Transverse colon (tissue), 4 donors: ENCODE results near the gene FBF1. TPM values are rescaled to one million over a fixed set of nuclear protein-coding genes. Genes with fewer than 3 reads are reported as not detected.

Experiments
- DNase-seq: peaks from one replicate; pipeline ENCODE4 v3.0.0-alpha.2; 2019
- H3K27ac ChIP-seq, 4 donors: fragments of 200-600 bp; sonication (generic); 2 replicates each; pipeline ENCODE4 v1.5.1; 2016 to 2018; ENCODE audit warnings: inconsistent platforms in 4 of 4
- H3K27me3 ChIP-seq: fragments of 200-600 bp; sonication (generic); 2 replicates; pipeline ENCODE4 v1.5.1; 2017; ENCODE audit warnings: inconsistent platforms
- H3K36me3 ChIP-seq, 4 donors: fragments of 200-600 bp; sonication (generic); 2 replicates each; pipeline ENCODE4 v1.5.1; 2017 to 2019; ENCODE audit warnings: inconsistent platforms in 4 of 4
- H3K4me1 ChIP-seq, 4 donors: fragments of 200-600 bp; sonication (generic); 2 replicates each; pipeline ENCODE4 v1.5.1; 2017 to 2020; ENCODE audit warnings: inconsistent platforms in 4 of 4
- H3K4me3 ChIP-seq, 4 donors: fragments of 200-600 bp; sonication (generic); 1 replicate in 1 of 4; 2 replicates in 3 of 4; pipeline versions ENCODE4 v1.5.1 to v1.6.1; 2017 to 2019; ENCODE audit warnings: inconsistent platforms in 4 of 4
- H3K9me3 ChIP-seq, 2 donors: fragments of 200-600 bp; sonication (generic); 2 replicates each; pipeline ENCODE4 v1.5.1; 2017 to 2019; ENCODE audit warnings: inconsistent platforms in 2 of 2
- CTCF ChIP-seq, 5 experiments: fragments of 200-600 bp in 3 of 5; fragments of 450-650 bp in 2 of 5; sonication (generic) in 3 of 5; IDR thresholded peaks; 1 replicate in 2 of 5; 2 replicates in 3 of 5; pipeline ENCODE4 v1.5.1; 2016 to 2017; ENCODE audit warnings: antibody characterized with exemption in 5 of 5, inconsistent platforms in 3 of 5, mild to moderate bottlenecking in 2 of 5, moderate library complexity in 1 of 5
- EP300 ChIP-seq: sonication (generic); formaldehyde crosslinking; IDR thresholded peaks from one replicate; pipeline ENCODE4 v1.6.1; 2017; ENCODE audit warnings: antibody characterized with exemption, low read depth
- POLR2A ChIP-seq: fragments of 450-650 bp; IDR thresholded peaks from one replicate; pipeline ENCODE4 v1.6.1; 2016; ENCODE audit warnings: antibody characterized with exemption, mild to moderate bottlenecking, moderate library complexity
- POLR2AphosphoS5 ChIP-seq, 3 donors: sonication (generic); formaldehyde crosslinking; IDR thresholded peaks; one replicate each; pipeline ENCODE4 v1.6.1; 2016; ENCODE audit warnings: antibody characterized with exemption in 3 of 3
- WGBS, 2 donors: methylation state at CpG; one replicate each; pipeline ENCODE4 v1.1.5; 2018; ENCODE audit warnings: low coverage in 1 of 2; 5-methylcytosine and 5-hydroxymethylcytosine counted together
- in situ Hi-C, 4 donors: fragments of 200-750 bp; cut with MboI; loops; one replicate each; pipeline versions ENCODE4 v1.15.0 to v1.15.1; 2017; ENCODE audit warnings: low sequenced_read_pairs in 3 of 4, low pct_ligation_motif_present in 1 of 4, low pct_unique_long_range_greater_than_20kb in 1 of 4
- intact Hi-C: fragments of 100-400 bp; cut with DNase I; formaldehyde crosslinking; loops from one replicate; pipeline ENCODE4 v1.15.1; 2023; ENCODE audit warnings: low total_unique reads
- total RNA-seq, 4 donors: library from RNA; depleted of rRNA; stranded (reverse); fragments of >200 nt; gene quantifications; one replicate each; pipeline ENCODE4 v1.1.0, GENCODE V29; 2016

The FBF1 gene
- total RNA-seq, 4 donors from 2014 or later: 2.9 to 29.9 (median 7.9) TPM

DNA sequence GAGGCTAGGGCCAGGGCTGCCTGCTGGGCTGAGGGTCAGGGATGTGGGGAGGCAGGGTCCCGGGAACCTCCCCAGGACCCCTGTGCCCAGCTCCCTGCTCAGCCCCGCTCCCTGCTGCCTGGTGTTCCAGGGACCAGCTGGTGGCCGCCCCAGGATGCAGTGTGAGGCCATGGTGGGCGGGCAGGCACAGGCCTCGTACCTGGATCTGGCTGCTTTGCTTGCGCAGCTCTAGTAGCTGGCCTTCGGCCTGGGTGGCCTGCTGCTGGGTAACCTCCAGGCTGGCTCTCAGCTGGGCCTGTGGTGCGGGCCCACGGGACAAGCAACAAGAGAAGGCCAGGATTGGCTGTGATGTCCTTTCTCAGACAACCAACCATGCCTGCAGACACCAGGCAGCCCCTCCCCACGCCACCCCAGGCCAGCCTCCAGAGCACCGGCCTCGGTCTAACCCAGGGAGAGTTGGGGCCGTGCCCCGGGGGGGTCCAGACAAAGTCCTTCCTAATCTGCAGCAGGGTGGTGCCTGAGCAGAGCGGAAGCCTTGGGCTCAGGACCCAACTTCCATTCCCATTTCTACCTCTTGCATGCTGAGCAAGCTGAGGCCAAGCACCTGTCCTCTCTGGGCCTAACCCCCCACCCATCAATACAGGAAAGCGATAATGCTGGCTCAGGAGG is 48.2 kb downstream of the FBF1 start:
- WGBS, 2 donors: 86 to 100% methylated on average over 2 to 15 of the region's 16 CpGs
- Histone ChIP-seq H3K27me3 (no peaks in the 10 kb centered on the region), H3K4me3 (no peak overlapping the region), H3K9me3 (no peaks in the 10 kb centered on the region), H3K36me3 (no peaks in the 10 kb centered on the region), H3K4me1 (peaks cover 20 to 26% (median 24%) of the 10 kb centered on the region in 4 donors), H3K27ac (no peak overlapping the region)
- TF ChIP-seq CTCF (IDR thresholded peaks at IDR 0.05): no peak
- TF ChIP-seq POLR2A: no peak
- DNase-seq: no peak
- in situ Hi-C loops: loop anchor here in 1 of 4 donors (25.0 kb wide), 1 partner anchor 130 kb away; the partner anchor contains the start of gene GALK1
- intact Hi-C loops: no loop called here

DNA sequence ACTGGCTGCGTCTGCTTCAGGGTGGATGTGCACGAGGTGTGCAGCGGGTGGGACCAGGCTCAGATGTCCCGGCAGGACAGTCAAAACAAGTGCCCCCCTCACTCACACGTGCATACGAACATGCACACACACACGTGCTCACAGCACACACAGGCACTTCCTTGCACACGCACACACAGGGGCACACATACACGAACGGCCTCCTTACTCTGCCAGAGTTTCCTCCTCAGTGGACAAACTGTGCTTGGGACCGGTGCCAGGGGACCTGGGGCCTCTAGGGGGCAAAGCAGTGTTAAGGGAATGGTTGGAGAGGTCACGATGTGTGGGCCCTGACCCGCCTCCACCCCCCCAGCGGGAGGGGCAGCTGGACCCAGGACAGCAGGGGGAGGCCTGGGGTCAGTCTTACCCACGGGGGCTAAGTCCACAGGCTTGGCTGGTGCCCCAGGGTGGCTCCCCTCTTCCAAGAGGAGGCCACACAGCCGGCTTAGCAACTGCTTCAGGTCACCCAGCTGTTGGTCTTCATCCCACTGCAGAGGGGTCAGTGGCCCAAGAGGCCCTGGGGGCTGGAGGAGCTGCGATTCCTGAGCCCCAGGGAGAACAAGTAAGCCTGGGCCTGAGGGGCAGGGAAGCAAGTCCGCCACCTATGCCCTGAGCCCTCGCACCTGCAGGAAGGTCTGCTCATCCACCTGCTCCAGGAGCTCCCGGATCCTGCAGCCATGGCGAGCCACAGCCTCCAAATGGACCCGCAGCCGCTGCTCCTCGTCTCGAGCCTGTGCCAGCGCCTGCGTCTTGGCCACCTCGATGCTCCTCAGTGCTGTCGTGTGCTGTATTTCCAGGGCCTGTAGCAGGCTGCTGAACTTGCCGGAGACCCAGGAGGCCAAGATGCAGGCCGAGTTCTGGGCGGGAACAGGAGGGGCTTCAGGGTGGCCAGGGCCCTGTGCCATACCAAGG is 49.0 kb downstream of the FBF1 start:
- 83% methylated on average over 31 of the region's 32 CpGs; no CpG with 5 or more reads in 1 of the 2 donors for WGBS, 2 donors
- Histone ChIP-seq H3K4me3 (no peak overlapping the region), H3K9me3 (no peaks in the 10 kb centered on the region), H3K36me3 (no peaks in the 10 kb centered on the region), H3K4me1 (peaks cover 14 to 20% (median 18%) of the 10 kb centered on the region in 4 donors), H3K27ac (no peak overlapping the region), H3K27me3 (no peaks in the 10 kb centered on the region)
- in situ Hi-C loops (loop anchor here in 1 of 4 donors (25.0 kb wide), 1 partner anchor 130 kb away; the partner anchor contains the start of gene GALK1), intact Hi-C loops (no loop called here)
- TF ChIP-seq POLR2AphosphoS5 (IDR thresholded peaks at IDR 0.05) (no peak), POLR2A (no peak), CTCF (IDR thresholded peaks at IDR 0.05) (no peak), EP300 (no peak)
- DNase-seq: no peak

DNA sequence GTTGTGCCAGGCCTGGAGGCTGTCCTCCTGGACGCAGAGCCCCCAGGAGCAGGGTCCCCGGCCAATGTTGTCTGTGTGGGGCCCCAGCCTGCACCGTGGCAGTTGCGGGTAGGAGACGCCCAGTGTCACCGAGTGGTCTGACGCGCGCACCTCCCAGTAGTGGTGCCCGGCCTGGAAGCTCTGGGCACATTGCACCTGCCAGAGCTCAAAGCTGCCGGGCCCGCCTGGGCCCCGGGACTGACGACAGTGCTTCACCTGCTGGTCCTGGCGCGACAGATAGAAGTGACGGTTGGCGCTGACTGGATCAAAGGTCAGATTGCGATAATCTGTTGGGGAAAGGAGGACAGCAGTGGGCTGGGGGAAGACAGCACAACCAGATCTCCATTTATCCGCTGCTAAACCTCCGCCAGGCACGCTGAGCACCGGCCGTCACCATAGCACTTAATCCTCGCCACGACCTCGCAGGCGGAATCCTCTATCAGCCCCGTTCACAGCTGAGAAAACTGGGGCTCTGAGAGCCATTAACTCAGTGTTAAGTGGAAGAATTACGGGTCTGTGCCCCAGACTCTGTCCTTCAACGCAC is 49.7 kb downstream of the FBF1 start:
- WGBS, 2 donors: 91% methylated on average over 23 of the region's 31 CpGs; no CpG with 5 or more reads in 1 of the 2 donors
- intact Hi-C loops (no loop called here), in situ Hi-C loops (loop anchor here in 1 of 4 donors (25.0 kb wide), 1 partner anchor 129 kb away; the partner anchor contains the start of gene GALK1)
- DNase-seq: no peak
- Histone ChIP-seq H3K27ac (no peak overlapping the region), H3K9me3 (no peaks in the 10 kb centered on the region), H3K4me1 (peaks cover 14 to 19% (median 17%) of the 10 kb centered on the region in 4 donors), H3K27me3 (no peaks in the 10 kb centered on the region), H3K4me3 (no peak overlapping the region), H3K36me3 (no peaks in the 10 kb centered on the region)
- TF ChIP-seq POLR2A (no peak), EP300 (no peak), CTCF (IDR thresholded peaks at IDR 0.05) (no peak), POLR2AphosphoS5 (IDR thresholded peaks at IDR 0.05) (no peak)

- Histone ChIP-seq H3K27ac (no peak overlapping the region), H3K27me3 (no peaks in the 10 kb centered on the region), H3K4me3 (no peak overlapping the region), H3K4me1 (peaks cover under 1 to 5% (median 3%) of the 10 kb centered on the region in 4 donors), H3K36me3 (no peaks in the 10 kb centered on the region), H3K9me3 (no peaks in the 10 kb centered on the region)
- intact Hi-C loops (no loop called here), in situ Hi-C loops (loop anchor here in 1 of 4 donors (25.0 kb wide), 1 partner anchor 127 kb away; the partner anchor contains the start of gene GALK1)
- 74 to 100% methylated on average over 1 to 6 of the region's 6 CpGs for WGBS, 2 donors
- TF ChIP-seq POLR2A (no peak), CTCF (IDR thresholded peaks at IDR 0.05) (no peak), POLR2AphosphoS5 (IDR thresholded peaks at IDR 0.05) (no peak), EP300 (no peak)
- no peak for DNase-seq
Measured at GRCh38 chr17:75889454-75889853, 51.4 kb downstream of the FBF1 start.
